OCI-LY1 (cell line): Measurements from ENCODE around the gene EDC4.

Experiments used
- EZH2 ChIP-seq: fragments of 200-600 bp; sonication (generic), shearing (Covaris generic); IDR thresholded peaks from 2 replicates; pipeline ENCODE4 v1.8.0; 2017; ENCODE audit warnings: borderline replicate concordance, mixed run types, mild to moderate bottlenecking, antibody characterized with exemption, low read length, moderate library complexity, mixed read lengths
- TF ChIP-seq, protein P1 (sequence below): fragments of 200-600 bp; sonication (generic), shearing (Covaris generic); IDR thresholded peaks from 2 replicates; pipeline ENCODE4 v1.5.1; 2017; ENCODE audit warnings: mild to moderate bottlenecking, antibody characterized with exemption, low read length, moderate library complexity, mixed read lengths

DNA sequence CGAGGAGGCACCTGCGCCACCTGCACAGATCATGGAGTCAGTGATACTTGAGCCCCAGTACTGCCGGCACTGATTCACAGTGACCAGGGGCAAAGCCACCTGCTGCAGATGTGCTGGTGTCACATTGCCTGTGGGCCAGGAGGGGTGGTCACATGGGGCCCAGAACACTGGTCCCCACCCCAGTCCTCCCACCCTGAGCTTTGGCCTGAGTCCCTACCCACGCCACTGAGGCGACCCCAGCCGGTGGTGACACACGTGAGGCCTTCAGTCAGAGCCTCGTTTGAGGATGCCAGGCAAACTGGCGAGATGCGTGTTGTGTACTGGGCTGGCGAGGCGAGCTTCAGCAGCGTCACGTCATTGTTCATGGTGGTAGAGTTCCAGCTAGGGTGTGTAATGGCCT lies 57.3 kb downstream of the EDC4 start:
- TF ChIP-seq, protein P1, sequence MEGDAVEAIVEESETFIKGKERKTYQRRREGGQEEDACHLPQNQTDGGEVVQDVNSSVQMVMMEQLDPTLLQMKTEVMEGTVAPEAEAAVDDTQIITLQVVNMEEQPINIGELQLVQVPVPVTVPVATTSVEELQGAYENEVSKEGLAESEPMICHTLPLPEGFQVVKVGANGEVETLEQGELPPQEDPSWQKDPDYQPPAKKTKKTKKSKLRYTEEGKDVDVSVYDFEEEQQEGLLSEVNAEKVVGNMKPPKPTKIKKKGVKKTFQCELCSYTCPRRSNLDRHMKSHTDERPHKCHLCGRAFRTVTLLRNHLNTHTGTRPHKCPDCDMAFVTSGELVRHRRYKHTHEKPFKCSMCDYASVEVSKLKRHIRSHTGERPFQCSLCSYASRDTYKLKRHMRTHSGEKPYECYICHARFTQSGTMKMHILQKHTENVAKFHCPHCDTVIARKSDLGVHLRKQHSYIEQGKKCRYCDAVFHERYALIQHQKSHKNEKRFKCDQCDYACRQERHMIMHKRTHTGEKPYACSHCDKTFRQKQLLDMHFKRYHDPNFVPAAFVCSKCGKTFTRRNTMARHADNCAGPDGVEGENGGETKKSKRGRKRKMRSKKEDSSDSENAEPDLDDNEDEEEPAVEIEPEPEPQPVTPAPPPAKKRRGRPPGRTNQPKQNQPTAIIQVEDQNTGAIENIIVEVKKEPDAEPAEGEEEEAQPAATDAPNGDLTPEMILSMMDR: no peak
- no peak for TF ChIP-seq EZH2
